Ovary (tissue), 9 donors: ENCODE data around the gene PHLPP2. TPM values are rescaled to one million over a fixed set of nuclear protein-coding genes. Genes with fewer than 3 reads are reported as not detected.

ENCODE experiments used
- DNase-seq, 5 donors: peaks; one replicate each; pipeline ENCODE4 v3.0.0-alpha.2; 2019 to 2020
- H3K27ac ChIP-seq, 2 donors: fragments of 200-600 bp; one replicate each; pipeline versions ENCODE4 v1.5.1 to v1.8.0; 2019 to 2022
- H3K27me3 ChIP-seq: fragments of 200-600 bp; one replicate; pipeline ENCODE4 v1.8.0; 2022
- H3K36me3 ChIP-seq: fragments of 200-600 bp; sonication (generic); one replicate; pipeline ENCODE4 v1.5.1; 2019
- H3K4me1 ChIP-seq: one replicate; pipeline ENCODE4 v1.8.1; 2013; ENCODE audit warnings: mild to moderate bottlenecking, moderate library complexity; ENCODE audit not compliant: insufficient read depth
- H3K4me3 ChIP-seq: fragments of 200-600 bp; sonication (generic); one replicate; pipeline ENCODE4 v1.5.1; 2017
- H3K9me3 ChIP-seq, 2 donors: fragments of 200-600 bp in 1 of 2; sonication (generic) in 1 of 2; one replicate each; pipeline versions ENCODE4 v1.5.1 to v1.8.1; 2013 to 2019; ENCODE audit warnings: mild to moderate bottlenecking in 1 of 2, moderate library complexity in 1 of 2
- CTCF ChIP-seq, 3 donors: fragments of 450-650 bp in 2 of 3; fragments of 200-600 bp in 1 of 3; IDR thresholded peaks; one replicate each; pipeline versions ENCODE4 v1.5.1 to v1.8.0; 2016 to 2022; ENCODE audit warnings: antibody characterized with exemption in 3 of 3, mild to moderate bottlenecking in 1 of 3
- EP300 ChIP-seq: sonication (generic); formaldehyde crosslinking; IDR thresholded peaks from one replicate; pipeline ENCODE4 v1.6.1; 2017; ENCODE audit warnings: antibody characterized with exemption
- POLR2A ChIP-seq: fragments of 450-650 bp; IDR thresholded peaks from one replicate; pipeline ENCODE4 v1.6.1; 2017; ENCODE audit warnings: antibody characterized with exemption, mild to moderate bottlenecking, moderate library complexity
- WGBS, 3 donors: extraction: QIAGEN DNeasy Blood & Tissue Kit in 1 of 3; methylation state at CpG; one replicate each; pipeline versions ENCODE4 v1.1.5 to v1.1.7; 2013 to 2017; 5-methylcytosine and 5-hydroxymethylcytosine counted together
- intact Hi-C, 4 donors: fragments of 100-400 bp; cut with DNase I; formaldehyde crosslinking; loops; one replicate each; pipeline versions ENCODE4 v1.11.0 to v1.15.1; 2022 to 2023
- polyA plus RNA-seq, 2 donors: library from polyadenylated mRNA; stranded (reverse); fragments of 200-250 nt in 1 of 2; fragments of 350-450 nt in 1 of 2; fragmentation: Illumina TruSeq in 1 of 2; extraction: RNeasy Lipid Tissue Mini Kit (QIAGEN cat#74804) in 1 of 2; gene quantifications; one replicate each; pipeline ENCODE4 v1.2.3, GENCODE V29; 2013 to 2014
- total RNA-seq, 7 donors: library from RNA; depleted of rRNA in 2 of 7; stranded (reverse); fragments of >200 nt in 2 of 7; fragmentation: NEBNext Ultra II Directional in 3 of 7; extraction: Animal tissue kit (Norgen Biotek cat#: 25700) in 3 of 7; gene quantifications; one replicate each; pipeline versions ENCODE4 v1.1.0 to v1.2.4, GENCODE V29; 2016 to 2023
- donor health status: DM: no; HTN: no; CAD: no; lungs with moderate emphysema.
- donor health status: DM: no; HTN: no; CAD: no.
- donor health status: Bipolar disorder and iron deficiency.
- donor health status: DM: yes; HTN: yes; CAD: no.
- donor health status: DM: no; HTN: no; CAD: no.
- donor health status: DM: yes; HTN: yes; CAD: no.

The PHLPP2 gene
- total and polyA plus RNA-seq, 9 donors, result 3.5 to 19.0 (median 11.0) TPM

GRCh38 chr16:71672125-71672524 is 52.4 kb downstream of the PHLPP2 start:
- WGBS, 3 donors, result 86 to 91% (median 86%) methylated on average over 3 of the region's 3 CpGs
- Histone ChIP-seq H3K4me1 (no peaks in the 10 kb centered on the region), H3K36me3 (no peaks in the 10 kb centered on the region), H3K27ac (no peak overlapping the region), H3K9me3 (no peaks in the 10 kb centered on the region), H3K27me3 (no peaks in the 10 kb centered on the region), H3K4me3 (no peak overlapping the region)
- no peak for DNase-seq
- intact Hi-C loops, result no loop called here
- TF ChIP-seq EP300, result no peak
- TF ChIP-seq CTCF (IDR thresholded peaks at IDR 0.05), result no peak
- no peak for TF ChIP-seq POLR2A

- H3K4me3 ChIP-seq, result no peak overlapping the region
- no peak for TF ChIP-seq CTCF (IDR thresholded peaks at IDR 0.05)
- TF ChIP-seq POLR2A, result no peak
- WGBS, 3 donors, result 95 to 98% (median 95%) methylated on average over 3 of the region's 3 CpGs
- no peaks in the 10 kb centered on the region for H3K27me3 ChIP-seq
- H3K27ac ChIP-seq, result no peak overlapping the region
- no peak for DNase-seq
- no peaks in the 10 kb centered on the region for H3K9me3 ChIP-seq
- H3K36me3 ChIP-seq, result no peaks in the 10 kb centered on the region
- intact Hi-C loops, result no loop called here
- no peaks in the 10 kb centered on the region for H3K4me1 ChIP-seq
Observed at GRCh38 chr16:71671165-71671564, 53.3 kb downstream of the PHLPP2 start.

GRCh38 chr16:71670537-71670936 is 54.0 kb downstream of the PHLPP2 start:
- Histone ChIP-seq H3K36me3 (no peaks in the 10 kb centered on the region), H3K27me3 (no peaks in the 10 kb centered on the region), H3K4me3 (no peak overlapping the region), H3K27ac (no peak overlapping the region), H3K9me3 (no peaks in the 10 kb centered on the region), H3K4me1 (no peaks in the 10 kb centered on the region)
- TF ChIP-seq POLR2A (no peak), CTCF (IDR thresholded peaks at IDR 0.05) (no peak), EP300 (no peak)
- 31 to 32% (median 32%) methylated on average over 4 of the region's 4 CpGs for WGBS, 3 donors
- no peak for DNase-seq
- intact Hi-C loops, result no loop called here

GRCh38 chr16:71669926-71670536 is 54.5 kb downstream of the PHLPP2 start:
- no peak for TF ChIP-seq POLR2A
- TF ChIP-seq EP300, result no peak
- no peak for TF ChIP-seq CTCF (IDR thresholded peaks at IDR 0.05)
- Histone ChIP-seq H3K27me3 (no peaks in the 10 kb centered on the region), H3K27ac (no peak overlapping the region), H3K4me1 (no peaks in the 10 kb centered on the region), H3K9me3 (no peaks in the 10 kb centered on the region), H3K4me3 (no peak overlapping the region), H3K36me3 (no peaks in the 10 kb centered on the region)
- intact Hi-C loops, result no loop called here
- DNase-seq, result no peak
- 58 to 62% (median 60%) methylated on average over 6 of the region's 6 CpGs for WGBS, 3 donors
